ENCODE results near the gene TIPARP.
"Not testable (repeated sequence)": the region's sequence is repeated elsewhere in the genome, so short reads cannot be mapped to it uniquely, and the experiment has no call there.

TIPARP gene

GRCh38 chr3:156676768-156677479, 2.5 kb downstream of the TIPARP start:
- no peak for DNase-seq

- peak; percentile 17 for DNase-seq
These were observed 3.1 kb downstream of the TIPARP start for GRCh38 chr3:156677536-156677935.

DNA sequence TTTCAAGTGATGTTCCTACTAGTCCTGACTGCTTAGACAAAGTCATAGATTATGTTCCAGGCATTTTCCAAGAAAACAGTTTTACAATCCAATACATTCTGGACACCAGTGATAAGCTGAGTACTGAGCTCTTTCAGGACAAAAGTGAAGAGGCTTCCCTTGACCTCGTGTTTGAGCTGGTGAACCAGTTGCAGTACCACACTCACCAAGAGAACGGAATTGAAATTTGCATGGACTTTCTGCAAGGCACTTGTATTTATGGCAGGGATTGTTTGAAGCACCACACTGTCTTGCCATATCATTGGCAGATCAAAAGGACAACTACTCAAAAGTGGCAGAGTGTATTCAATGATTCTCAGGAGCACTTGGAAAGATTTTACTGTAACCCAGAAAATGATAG, 3.8 kb downstream of the TIPARP start:
- no peak for DNase-seq

DNA sequence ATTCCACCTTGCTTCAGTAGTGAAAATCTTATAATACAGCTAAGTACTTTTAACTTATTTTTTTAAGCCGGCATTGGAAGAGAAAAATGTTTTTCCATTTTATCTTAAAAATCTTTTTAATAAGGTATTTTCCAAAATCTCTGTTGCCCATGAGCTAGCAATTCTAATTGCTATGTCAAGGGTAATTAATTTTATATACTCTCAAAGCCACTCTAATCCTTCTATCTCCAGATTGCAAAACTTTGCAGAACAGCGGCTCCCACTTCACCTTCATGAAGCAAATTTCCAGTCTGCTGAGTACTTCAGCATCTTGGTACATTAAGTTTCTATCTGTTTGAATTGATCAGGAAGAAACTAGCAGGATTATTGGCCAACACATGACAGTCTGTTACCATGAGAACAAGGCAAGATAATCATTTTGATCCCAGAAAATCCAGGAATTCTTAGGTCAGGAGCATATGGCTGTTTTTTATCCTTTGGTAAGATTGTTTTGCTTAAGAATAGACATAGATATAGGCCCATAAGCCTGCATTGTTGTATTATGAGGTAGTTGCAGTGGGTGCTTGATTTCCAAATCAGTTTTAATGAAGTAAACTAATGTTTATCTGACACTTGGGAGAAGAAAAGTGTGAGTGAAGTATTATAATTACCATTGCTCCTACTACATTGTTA, 6.0 kb downstream of the TIPARP start:
- DNase-seq = peak; percentile 72

- DNase-seq = peak; percentile 96
These were observed 6.6 kb downstream of the TIPARP start for GRCh38 chr3:156681002-156681401.

- DNase-seq = peak; percentile 22
These were observed 8.1 kb downstream of the TIPARP start for GRCh38 chr3:156682501-156682900.

GRCh38 chr3:156682963-156683362, 8.6 kb downstream of the TIPARP start:
- no peak for DNase-seq

DNA sequence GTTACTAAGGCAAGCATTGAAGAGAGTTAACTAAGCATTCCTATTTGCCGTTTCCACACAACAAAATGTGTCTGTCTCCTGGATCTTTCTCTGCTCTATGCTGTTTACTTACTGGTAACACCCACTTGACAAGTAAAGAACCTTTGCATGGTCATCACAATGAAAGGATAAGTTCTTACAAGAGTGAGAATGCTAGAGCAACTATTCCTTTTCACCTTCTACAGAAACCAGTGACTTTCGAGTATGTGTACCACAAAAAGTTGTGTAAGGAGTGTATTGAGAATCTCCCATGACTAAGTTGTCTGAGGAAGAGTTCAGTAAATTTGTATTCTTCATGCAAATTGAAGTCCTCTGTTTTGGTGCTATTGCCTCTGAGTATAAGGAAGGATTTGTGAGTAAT, 10.8 kb downstream of the TIPARP start:
- no peak for DNase-seq

DNA sequence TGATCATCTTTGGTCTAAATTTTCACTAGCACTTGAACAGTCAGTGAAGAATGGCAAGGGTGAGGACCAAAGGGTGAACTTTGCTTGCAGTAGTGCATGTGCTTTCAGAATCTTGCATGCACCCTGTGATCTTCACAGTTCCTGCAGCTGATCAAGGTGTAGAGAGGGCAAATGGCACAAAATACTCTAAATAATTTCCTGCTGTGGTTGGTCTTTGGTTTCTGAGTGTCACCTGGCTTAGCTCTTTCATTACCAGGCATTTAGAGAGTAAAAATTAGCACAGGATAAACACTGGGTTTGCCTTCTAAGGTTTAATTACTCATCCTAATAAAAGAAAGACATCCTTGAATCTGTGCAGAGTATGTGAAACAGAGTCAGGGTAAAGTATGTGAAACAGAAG, 11.4 kb downstream of the TIPARP start:
- DNase-seq = no peak

DNA sequence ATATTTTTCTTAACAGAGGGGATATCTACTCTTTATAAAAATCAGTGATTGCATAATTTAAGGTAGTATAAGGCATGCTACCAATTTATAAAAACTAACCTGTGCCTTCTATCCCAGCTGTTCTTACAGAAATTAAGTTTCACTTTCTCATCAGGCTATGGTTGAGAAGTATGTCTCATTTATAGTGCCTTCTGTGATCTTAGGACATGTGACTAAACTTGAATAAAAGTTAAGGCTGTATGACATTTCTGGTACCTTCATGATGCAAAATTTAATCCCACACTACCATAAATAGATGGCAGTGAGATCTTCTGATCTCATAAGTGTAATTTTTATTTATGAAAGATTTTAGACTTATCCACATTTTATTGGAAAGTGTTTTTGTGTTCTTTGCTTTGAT, 12.6 kb downstream of the TIPARP start:
- DNase-seq = no peak

- DNase-seq = peak; percentile 16
These were observed 14.5 kb downstream of the TIPARP start for GRCh38 chr3:156688632-156689452.

- no peak for DNase-seq
These were observed 15.2 kb downstream of the TIPARP start for GRCh38 chr3:156689608-156690007.

GRCh38 chr3:156691920-156692319, 17.5 kb downstream of the TIPARP start:
- no peak for DNase-seq

GRCh38 chr3:156693166-156693565, 18.8 kb downstream of the TIPARP start:
- no peak for DNase-seq

DNA sequence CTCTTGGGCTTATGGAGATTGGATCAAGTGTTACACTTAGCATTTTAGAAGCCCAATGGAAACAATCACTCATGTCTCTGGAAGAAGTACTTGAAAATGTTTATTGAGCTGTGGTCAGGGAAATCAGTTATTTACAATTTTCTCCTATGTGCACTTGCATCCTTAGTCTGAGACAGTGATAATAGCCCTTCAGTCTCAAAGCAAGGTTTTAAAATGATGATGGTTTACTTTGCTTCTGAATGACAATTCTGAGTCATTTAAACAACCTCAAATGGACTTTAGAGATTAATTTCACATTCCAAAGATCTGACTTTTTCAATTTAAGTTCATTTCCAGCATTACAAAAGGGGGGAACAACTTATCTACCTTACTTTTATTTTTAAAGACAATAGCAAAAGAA, 20.1 kb downstream of the TIPARP start:
- no peak for DNase-seq

DNA sequence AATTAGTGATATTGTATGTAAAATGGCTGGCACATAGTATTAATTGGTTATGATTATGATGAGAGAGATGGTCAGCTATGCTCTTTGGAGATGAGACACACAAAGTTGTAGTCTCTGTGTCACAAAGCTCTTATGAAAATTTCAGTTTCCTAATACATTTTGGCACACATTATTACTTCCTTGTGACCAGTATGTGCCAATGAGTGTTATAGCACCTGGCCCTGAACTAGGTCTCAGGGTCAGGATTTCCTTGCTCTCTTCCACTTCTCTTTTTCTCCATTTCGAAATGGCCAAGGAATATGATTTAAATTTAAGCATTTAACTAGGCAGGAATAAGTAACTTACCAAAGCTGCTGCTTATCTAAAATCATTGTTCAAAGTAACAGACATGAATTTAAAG, 28.0 kb downstream of the TIPARP start:
- no peak for DNase-seq

GRCh38 chr3:156704370-156705036, 30.1 kb downstream of the TIPARP start:
- no peak for DNase-seq

DNA sequence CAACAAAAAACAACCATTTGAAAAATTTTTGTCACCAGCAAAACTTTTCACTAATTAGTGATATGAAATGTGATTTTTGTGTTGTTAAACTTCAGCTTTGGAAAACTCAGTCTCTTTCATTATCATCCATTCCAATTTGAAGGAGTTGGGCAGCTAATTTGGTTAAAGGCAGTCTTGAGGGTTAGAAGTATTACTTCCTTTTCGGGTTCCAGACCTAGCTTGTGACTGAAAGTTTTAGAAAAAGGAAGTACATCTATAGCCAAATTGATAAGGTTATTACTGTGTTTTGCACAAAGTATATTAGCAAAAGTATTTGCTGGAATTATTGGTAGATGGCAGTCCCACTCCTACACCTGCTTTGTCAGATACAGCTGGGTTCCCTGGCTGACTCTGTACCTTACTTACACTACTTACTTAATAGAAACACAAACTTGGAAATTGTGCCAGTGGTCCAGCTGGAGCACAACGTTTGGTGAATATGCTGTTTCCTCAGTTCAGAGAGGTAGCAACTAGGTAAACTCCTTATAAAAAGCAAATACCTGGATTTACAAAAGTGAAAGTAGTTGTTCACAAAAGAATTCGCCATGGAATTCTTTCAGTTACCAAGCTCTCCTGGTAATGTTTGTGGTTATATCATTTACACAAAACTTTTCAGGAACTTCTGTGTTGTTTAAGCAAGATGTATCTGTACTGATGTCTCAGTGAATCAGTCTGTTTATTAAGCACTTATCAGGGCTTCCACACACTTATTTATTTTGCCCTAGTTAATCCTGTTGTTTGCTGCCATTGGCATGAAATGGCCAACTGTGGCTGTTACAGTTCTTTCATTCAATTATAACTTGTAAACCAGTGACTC, 31.6 kb downstream of the TIPARP start:
- DNase-seq = no peak

DNA sequence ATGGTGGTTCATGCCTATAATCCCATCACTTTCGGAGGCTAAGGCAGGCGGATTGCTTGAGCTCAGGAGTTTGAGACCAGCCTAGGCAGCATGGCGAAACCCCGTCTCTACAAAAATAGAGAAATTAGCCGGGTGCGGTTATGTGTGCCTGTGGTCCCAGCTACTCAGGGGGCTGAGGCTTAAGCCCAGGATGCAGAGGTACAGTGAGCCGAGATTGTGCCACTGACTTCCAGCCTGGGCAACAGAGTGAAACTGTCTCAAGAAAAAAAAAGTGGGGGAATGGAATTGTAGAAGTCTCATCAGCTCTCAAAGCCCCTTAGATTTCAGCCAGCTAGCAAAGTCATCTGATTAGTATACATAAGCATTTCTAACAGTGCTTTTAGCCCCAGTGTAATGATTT, 33.2 kb downstream of the TIPARP start:
- DNase-seq = no peak

DNA sequence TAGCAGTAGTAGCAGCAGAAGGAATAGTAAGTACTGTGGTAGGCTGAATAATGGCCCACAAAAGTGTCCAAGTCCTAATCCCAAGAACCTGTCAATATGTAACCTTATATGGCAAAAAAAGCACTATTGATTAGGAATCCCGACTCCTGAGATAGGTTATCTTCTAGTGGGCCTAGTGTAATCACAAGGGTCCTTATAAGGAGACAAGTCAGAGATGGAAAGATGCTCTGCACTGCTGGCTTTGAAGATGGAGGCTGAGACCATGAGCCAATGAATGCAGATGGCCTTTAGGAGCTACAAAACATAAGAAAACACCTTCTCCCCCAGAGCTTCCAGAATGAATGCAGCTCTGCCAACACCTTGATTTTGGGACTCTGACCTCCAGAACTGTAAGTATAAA, 36.0 kb downstream of the TIPARP start:
- no peak for DNase-seq

DNA sequence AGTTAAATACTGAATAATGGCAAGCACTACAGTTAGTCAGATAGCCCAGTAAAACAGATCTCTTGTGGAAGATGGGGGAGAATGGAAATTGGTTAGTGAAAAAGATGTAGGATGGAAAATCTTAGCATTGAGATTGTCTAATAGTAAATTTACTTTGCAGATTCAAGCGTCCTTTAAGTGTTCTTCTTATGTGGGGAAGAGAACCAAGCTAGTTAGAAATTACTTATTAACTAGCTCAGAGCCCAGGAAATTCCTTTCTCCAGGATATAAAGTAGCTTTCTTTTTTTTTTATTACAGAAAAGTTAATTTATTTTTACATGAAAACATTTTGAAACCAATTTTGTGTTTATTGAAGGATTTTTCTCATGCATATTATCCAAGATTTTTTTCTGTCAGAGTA, 36.7 kb downstream of the TIPARP start:
- no peak for DNase-seq

- not testable (repeated sequence) for DNase-seq
These were observed 37.6 kb downstream of the TIPARP start for GRCh38 chr3:156711944-156712343.
